Gastrocnemius medialis (tissue), 4 donors: Measurements from ENCODE around the gene NR0B2.

Source experiments
- POLR2A ChIP-seq, 2 donors: fragments of 450-650 bp; IDR thresholded peaks; one replicate each; pipeline ENCODE4 v1.6.1; 2017; ENCODE audit warnings: antibody characterized with exemption in 2 of 2, mild to moderate bottlenecking in 2 of 2, moderate library complexity in 2 of 2
- TF ChIP-seq, protein P1 (sequence below), 5 experiments: fragments of 450-650 bp in 3 of 5; fragments of 200-600 bp in 2 of 5; sonication (generic) in 2 of 5; IDR thresholded peaks in 4 of 5; conservative IDR thresholded peaks in 1 of 5; 1 replicate in 4 of 5; 2 replicates in 1 of 5; pipeline ENCODE4 v1.5.1; 2016 to 2019; ENCODE audit warnings: antibody characterized with exemption in 5 of 5, mild to moderate bottlenecking in 3 of 5, moderate library complexity in 3 of 5

DNA sequence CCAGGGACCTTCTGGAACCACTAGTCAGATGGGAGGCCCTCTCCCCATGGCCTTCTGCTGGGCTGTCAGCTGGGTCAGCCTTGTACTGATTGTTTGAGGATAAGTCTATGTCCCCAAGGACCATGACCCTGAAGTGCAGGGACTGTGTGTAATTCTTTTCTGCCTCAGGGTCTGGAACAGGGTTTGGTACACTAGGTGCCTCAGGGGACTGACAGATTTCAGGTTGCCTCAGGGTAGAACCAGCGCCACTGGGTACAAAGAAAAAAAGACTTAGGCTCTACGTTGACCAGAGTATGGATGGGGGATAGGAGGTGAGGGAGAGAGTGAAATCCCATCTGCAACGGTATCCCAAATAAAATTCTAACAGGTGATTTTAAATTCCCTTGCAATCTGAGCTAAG is 43.5 kb upstream of the NR0B2 start:
- TF ChIP-seq, protein P1, sequence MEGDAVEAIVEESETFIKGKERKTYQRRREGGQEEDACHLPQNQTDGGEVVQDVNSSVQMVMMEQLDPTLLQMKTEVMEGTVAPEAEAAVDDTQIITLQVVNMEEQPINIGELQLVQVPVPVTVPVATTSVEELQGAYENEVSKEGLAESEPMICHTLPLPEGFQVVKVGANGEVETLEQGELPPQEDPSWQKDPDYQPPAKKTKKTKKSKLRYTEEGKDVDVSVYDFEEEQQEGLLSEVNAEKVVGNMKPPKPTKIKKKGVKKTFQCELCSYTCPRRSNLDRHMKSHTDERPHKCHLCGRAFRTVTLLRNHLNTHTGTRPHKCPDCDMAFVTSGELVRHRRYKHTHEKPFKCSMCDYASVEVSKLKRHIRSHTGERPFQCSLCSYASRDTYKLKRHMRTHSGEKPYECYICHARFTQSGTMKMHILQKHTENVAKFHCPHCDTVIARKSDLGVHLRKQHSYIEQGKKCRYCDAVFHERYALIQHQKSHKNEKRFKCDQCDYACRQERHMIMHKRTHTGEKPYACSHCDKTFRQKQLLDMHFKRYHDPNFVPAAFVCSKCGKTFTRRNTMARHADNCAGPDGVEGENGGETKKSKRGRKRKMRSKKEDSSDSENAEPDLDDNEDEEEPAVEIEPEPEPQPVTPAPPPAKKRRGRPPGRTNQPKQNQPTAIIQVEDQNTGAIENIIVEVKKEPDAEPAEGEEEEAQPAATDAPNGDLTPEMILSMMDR (IDR thresholded peaks at IDR 0.05 in 4 of 5, conservative IDR thresholded peaks at IDR 0.05 in 1 of 5): no peak
- TF ChIP-seq POLR2A (IDR thresholded peaks at IDR 0.05): no peak
